IMR-90 (cell line): ENCODE data around the gene CCNK. TPM values are rescaled to one million over a fixed set of nuclear protein-coding genes. Genes with fewer than 3 reads are reported as not detected.

Experiments
- ATAC-seq: fragments of 200-7000 bp; cut with Tn5 transposase; 2 replicates; pipeline ENCODE4 v1.9.1; 2020; ENCODE audit warnings: low read depth, mild to moderate bottlenecking, moderate library complexity
- BruUV-seq: library from RNA; stranded (reverse); fragments of 400-500 nt; replicated peaks from 2 replicates; lab custom pipeline; 2021; lab: Mats Ljungman, UMichigan
- CTCF ChIA-PET: fragments of 300-600 bp; formaldehyde crosslinking; extraction: SDS; loops from one replicate; lab custom pipeline; 2021; ENCODE audit warnings: antibody characterized with exemption; lab: Yijun Ruan, JAX
- POLR2A ChIA-PET: fragments of 300-600 bp; sonication (Branson Sonifier 250); formaldehyde crosslinking; loops from one replicate; lab custom pipeline; 2022; ENCODE audit warnings: antibody characterized with exemption; ENCODE audit not compliant: unreplicated experiment; lab: Charles Lee
- DNase-seq: peaks from one replicate; pipeline ENCODE4 v3.0.0; 2013
- H2AFZ ChIP-seq: replicated peaks from 2 replicates; pipeline ENCODE3; 2013; ENCODE audit warnings: low read length, mild to moderate bottlenecking; ENCODE audit not compliant: poor library complexity
- H2AK5ac ChIP-seq: 2 replicates; pipeline ENCODE4 v1.6.1; 2013; ENCODE audit warnings: low read depth, low read length, inconsistent platforms
- H2AK9ac ChIP-seq: replicated peaks from 2 replicates; pipeline ENCODE3; 2013; ENCODE audit warnings: mild to moderate bottlenecking, low read depth, low read length, moderate library complexity; ENCODE audit not compliant: poor library complexity
- H2BK120ac ChIP-seq: 2 replicates; pipeline ENCODE4 v1.6.1; 2013; ENCODE audit warnings: low read depth, low read length, inconsistent platforms
- H2BK15ac ChIP-seq: 3 replicates; pipeline ENCODE4 v1.6.1; 2013; ENCODE audit warnings: low read depth, low read length, inconsistent platforms
- H2BK20ac ChIP-seq: 2 replicates; pipeline ENCODE4 v1.6.1; 2013; ENCODE audit warnings: low read depth, mild to moderate bottlenecking, inconsistent platforms, low read length, moderate library complexity
- H2BK5ac ChIP-seq: 2 replicates; pipeline ENCODE4 v1.6.1; 2013; ENCODE audit warnings: mild to moderate bottlenecking, low read depth, low read length, inconsistent platforms; ENCODE audit not compliant: poor library complexity, severe bottlenecking
- H3K14ac ChIP-seq: replicated peaks from 2 replicates; pipeline ENCODE4 v1.6.1; 2013; ENCODE audit warnings: low read depth, low read length, inconsistent platforms
- H3K18ac ChIP-seq: 2 replicates; pipeline ENCODE4 v1.6.1; 2013; ENCODE audit warnings: low read depth, low read length, control low read depth
- H3K23ac ChIP-seq: 2 replicates; pipeline ENCODE4 v1.6.1; 2013; ENCODE audit warnings: low read depth, low read length, inconsistent platforms
- H3K27ac ChIP-seq: 2 replicates; pipeline ENCODE4 v1.5.1; 2013; ENCODE audit warnings: mild to moderate bottlenecking, control low read depth, low read length; ENCODE audit not compliant: insufficient read depth
- H3K27me3 ChIP-seq: 2 replicates; pipeline ENCODE4 v1.6.1; 2013; ENCODE audit warnings: low read length; ENCODE audit not compliant: control insufficient read depth, insufficient read depth
- H3K36me3 ChIP-seq: 2 replicates; pipeline ENCODE4 v1.6.1; 2013; ENCODE audit warnings: low read length, mixed read lengths; ENCODE audit not compliant: control insufficient read depth, insufficient read depth
- H3K4ac ChIP-seq: 2 replicates; pipeline ENCODE4 v1.6.1; 2013; ENCODE audit warnings: low read depth, low read length, inconsistent platforms
- H3K4me1 ChIP-seq: 2 replicates; pipeline ENCODE4 v1.6.1; 2013; ENCODE audit warnings: low read length, mixed read lengths; ENCODE audit not compliant: control insufficient read depth, insufficient read depth
- H3K4me2 ChIP-seq: 2 replicates; pipeline ENCODE4 v1.6.1; 2013; ENCODE audit warnings: low read depth, mild to moderate bottlenecking, control low read depth, low read length, moderate library complexity
- H3K4me3 ChIP-seq: 2 replicates; pipeline ENCODE4 v1.5.1; 2013; ENCODE audit warnings: low read depth, mild to moderate bottlenecking, control low read depth, low read length, moderate library complexity; ENCODE audit not compliant: insufficient read depth
- H3K56ac ChIP-seq: 2 replicates; pipeline ENCODE4 v1.6.1; 2013; ENCODE audit warnings: low read length, inconsistent platforms; ENCODE audit not compliant: insufficient read depth; ENCODE audit errors: extremely low read depth
- H3K79me1 ChIP-seq, 2 experiments: 2 replicates each; pipeline ENCODE4 v1.6.1; 2013; ENCODE audit warnings: low read length in 2 of 2, inconsistent platforms in 1 of 2, low read depth in 1 of 2
- H3K9ac ChIP-seq: 2 replicates; pipeline ENCODE4 v1.6.1; 2013; ENCODE audit warnings: low read depth, low read length, control low read depth
- H3K9me1 ChIP-seq: 2 replicates; pipeline ENCODE4 v1.6.1; 2013; ENCODE audit warnings: low read length, inconsistent platforms; ENCODE audit not compliant: insufficient read depth
- H3K9me3 ChIP-seq: 2 replicates; pipeline ENCODE4 v1.6.1; 2013; ENCODE audit warnings: low read length; ENCODE audit not compliant: control insufficient read depth, insufficient read depth
- H4K20me1 ChIP-seq: 2 replicates; pipeline ENCODE4 v1.6.1; 2013; ENCODE audit warnings: low read length, inconsistent platforms; ENCODE audit not compliant: insufficient read depth
- H4K5ac ChIP-seq: 2 replicates; pipeline ENCODE4 v1.6.1; 2013; ENCODE audit warnings: mild to moderate bottlenecking, low read depth, low read length, control low read depth
- H4K8ac ChIP-seq, 2 experiments: 2 replicates each; pipeline ENCODE4 v1.6.1; 2013; ENCODE audit warnings: low read depth in 2 of 2, low read length in 2 of 2, control low read depth in 1 of 2, inconsistent platforms in 1 of 2
- H4K91ac ChIP-seq: 2 replicates; pipeline ENCODE4 v1.6.1; 2013; ENCODE audit warnings: low read depth, low read length, inconsistent platforms; ENCODE audit not compliant: insufficient read depth
- CEBPB ChIP-seq: IDR thresholded peaks from 2 replicates; pipeline ENCODE4 v1.6.1; 2012; ENCODE audit warnings: low read depth, low read length, improper control_type of control experiment
- CHD1 ChIP-seq: IDR thresholded peaks from 2 replicates; pipeline ENCODE4 v1.6.1; 2012; ENCODE audit warnings: low read depth, low read length, improper control_type of control experiment
- CTCF ChIP-seq: conservative IDR thresholded peaks from 2 replicates; pipeline ENCODE4 v1.5.1; 2012; ENCODE audit warnings: mild to moderate bottlenecking, low read depth, low read length, improper control_type of control experiment
- ELK1 ChIP-seq: fragments of 150-350 bp; IDR thresholded peaks from 2 replicates; pipeline ENCODE4 v1.6.1; 2016; ENCODE audit warnings: low read depth, mild to moderate bottlenecking, low read length, moderate library complexity, borderline replicate concordance
- MAZ ChIP-seq: IDR thresholded peaks from 2 replicates; pipeline ENCODE4 v1.6.1; 2012; ENCODE audit warnings: low read depth, mild to moderate bottlenecking, low read length, improper control_type of control experiment, moderate library complexity, borderline replicate concordance
- NFE2L2 ChIP-seq: fragments of 150-350 bp; IDR thresholded peaks from 2 replicates; pipeline ENCODE4 v1.6.1; 2016; ENCODE audit warnings: low read depth, mild to moderate bottlenecking, low read length
- POLR2A ChIP-seq: IDR thresholded peaks from 2 replicates; pipeline ENCODE4 v1.6.1; 2012; ENCODE audit warnings: mild to moderate bottlenecking, low read depth, low read length
- RCOR1 ChIP-seq: IDR thresholded peaks from 2 replicates; pipeline ENCODE4 v1.6.1; 2012; ENCODE audit warnings: mild to moderate bottlenecking, low read length, improper control_type of control experiment; ENCODE audit not compliant: insufficient replicate concordance
- RFX5 ChIP-seq: IDR thresholded peaks from 2 replicates; pipeline ENCODE4 v1.8.0; 2012; ENCODE audit warnings: low read depth, mild to moderate bottlenecking, low read length, moderate library complexity
- SMC3 ChIP-seq: fragments of 150-350 bp; IDR thresholded peaks from 2 replicates; pipeline ENCODE4 v1.6.1; 2016; ENCODE audit warnings: low read depth, mild to moderate bottlenecking, antibody characterized with exemption, low read length, moderate library complexity
- WGBS, 2 experiments: methylation state at CpG; one replicate each; pipeline versions ENCODE4 v1.1.5 to v1.1.7; 2013; ENCODE audit warnings: missing lambda C conversion rate in 2 of 2; ENCODE audit not compliant: insufficient read length in 1 of 2; ENCODE audit errors: extremely low coverage in 2 of 2; 5-methylcytosine and 5-hydroxymethylcytosine counted together
- dilution Hi-C: fragments of 300-500 bp; cut with HindIII; formaldehyde crosslinking; loops from one replicate; pipeline ENCODE4 v1.14.3; 2018; ENCODE audit warnings: low sequenced_read_pairs; ENCODE audit not compliant: unreplicated experiment
- in situ Hi-C: fragments of 300-500 bp; cut with MboI; formaldehyde crosslinking; loops from 3 replicates; pipeline ENCODE4 v1.14.3; 2019; ENCODE audit warnings: low sequenced_read_pairs, inconsistent platforms, mixed read lengths
- intact Hi-C: fragments of 100-400 bp; cut with micrococcal nuclease; formaldehyde crosslinking; loops from 2 replicates; pipeline ENCODE4 v1.10.0; 2022
- polyA plus RNA-seq, 3 experiments: library from polyadenylated mRNA; depleted of rRNA; stranded (reverse); fragments of >200 nt; gene quantifications; 2 replicates each; pipeline ENCODE4 v1.2.3, GENCODE V29; 2012; ENCODE audit warnings: low replicate concordance in 1 of 3
- total RNA-seq: library from RNA; depleted of rRNA; stranded (reverse); fragments of >200 nt; gene quantifications from 2 replicates; pipeline ENCODE4 v1.2.3, GENCODE V29; 2012

The CCNK gene
- total and polyA plus RNA-seq, 2 of the 4 experiments (the other 2 are of a cell fraction): 18.8 to 38.3 TPM

GRCh38 chr14:99517643-99518381 lies 36.6 kb downstream of the CCNK start (continued):
- TF ChIP-seq RCOR1: no peak

GRCh38 chr14:99518441-99519346 lies 37.5 kb downstream of the CCNK start:
- DNase-seq: peak; percentile 32
- intact Hi-C loops: loop anchor here (1.0 kb wide), 2 partner anchors 111 to 367 kb away; no protein-coding TSS in a partner anchor
- TF ChIP-seq RFX5: no peak
- peak; percentile 31; the same call in 1 of the 2 replicates for TF ChIP-seq MAZ
- peak; percentile 94 for TF ChIP-seq SMC3
- no peak for TF ChIP-seq NFE2L2
- no peak for TF ChIP-seq ELK1
- TF ChIP-seq CHD1: no peak
- TF ChIP-seq POLR2A: 0 out of 2 replicates have a peak, but pooled peaks have one; percentile 26
- TF ChIP-seq CEBPB: no peak
- TF ChIP-seq CTCF: peak; percentile 94
- TF ChIP-seq RCOR1: no peak

More at GRCh38 chr14:99518441-99519346, 37.5 kb downstream of the CCNK start:
- Histone ChIP-seq H4K8ac (no peak overlapping the region), H3K9ac (no peak overlapping the region), H3K18ac (no peak overlapping the region), H3K27me3 (no peaks in the 10 kb centered on the region), H4K5ac (no peak overlapping the region), H3K56ac (no peak overlapping the region), H3K14ac (no peak overlapping the region), H4K20me1 (peaks cover 41% of the 10 kb centered on the region), H3K36me3 (peaks cover 12% of the 10 kb centered on the region), H2AFZ (peak overlapping the region; percentile 65), H2AK5ac (no peak overlapping the region), H2BK15ac (no peak overlapping the region), H3K4me3 (no peak overlapping the region), H3K9me1 (peaks cover 5% of the 10 kb centered on the region; the same call in 1 of the 2 replicates), H3K79me1 (peaks cover 14 to 73% of the 10 kb centered on the region in 2 experiments), H3K9me3 (no peaks in the 10 kb centered on the region), H2AK9ac (peak overlapping the region; percentile 86), H4K91ac (no peak overlapping the region), H3K4me2 (no peak overlapping the region), H2BK20ac (no peak overlapping the region), H2BK120ac (no peak overlapping the region), H2BK5ac (no peak overlapping the region), H3K4me1 (peaks cover 20% of the 10 kb centered on the region), H3K23ac (no peak overlapping the region), H3K4ac (no peak overlapping the region), H3K27ac (no peak overlapping the region)
- ChIA-PET CTCF (no interaction called here), POLR2A (no interaction called here)
- WGBS, 2 experiments: 0% methylated on average over 7 of the region's 21 CpGs; no CpG with 5 or more reads in 1 of the 2 experiments
- ATAC-seq: peak; percentile 51
- dilution Hi-C loops: no loop called here
- BruUV-seq: no TSS peak
- in situ Hi-C loops: no loop called here
